Measurements from ENCODE around the gene ETFDH.
"Not testable (repeated sequence)": the region's sequence is repeated elsewhere in the genome, so short reads cannot be mapped to it uniquely, and the experiment has no call there.

Gene ETFDH

DNA sequence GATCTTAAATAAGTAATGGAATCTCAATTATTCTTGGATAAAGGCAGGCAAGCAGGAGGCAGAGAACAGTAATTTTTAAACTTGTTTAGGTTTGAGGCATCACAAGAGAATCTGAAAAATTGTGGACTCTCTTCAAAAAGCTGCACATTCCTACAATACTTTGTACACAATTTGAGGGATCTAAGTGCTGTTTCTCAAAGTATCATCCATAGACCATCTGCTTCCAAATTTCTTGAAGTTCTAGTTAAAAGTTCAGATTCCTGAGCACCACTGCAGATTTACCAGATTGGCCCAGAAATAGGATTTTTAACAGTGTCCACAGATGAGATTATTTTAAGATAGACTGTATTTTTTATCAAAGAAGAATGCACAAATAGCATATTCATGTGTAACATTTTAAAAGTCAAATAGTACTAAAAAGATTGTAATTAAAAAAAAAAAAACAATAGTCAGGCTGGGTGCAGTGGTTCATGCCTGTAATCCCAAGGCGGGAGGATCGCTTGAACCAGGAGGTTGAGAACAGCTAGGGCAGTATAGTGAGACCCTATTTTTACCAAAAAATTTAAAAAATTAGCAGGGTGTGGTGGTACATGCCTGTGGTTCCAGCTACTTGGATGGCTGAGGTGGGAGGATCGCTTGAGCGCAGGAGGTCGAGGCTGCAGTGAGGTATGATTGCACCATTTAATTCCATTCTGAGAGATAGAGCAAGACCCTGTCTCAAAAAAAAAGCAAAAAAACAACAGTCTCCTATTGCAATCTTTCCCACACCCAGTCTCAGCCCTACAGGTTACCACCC is 82.5 kb downstream of the ETFDH start:
- DNase-seq (ENCODE audit: low spot score) = no peak

DNA sequence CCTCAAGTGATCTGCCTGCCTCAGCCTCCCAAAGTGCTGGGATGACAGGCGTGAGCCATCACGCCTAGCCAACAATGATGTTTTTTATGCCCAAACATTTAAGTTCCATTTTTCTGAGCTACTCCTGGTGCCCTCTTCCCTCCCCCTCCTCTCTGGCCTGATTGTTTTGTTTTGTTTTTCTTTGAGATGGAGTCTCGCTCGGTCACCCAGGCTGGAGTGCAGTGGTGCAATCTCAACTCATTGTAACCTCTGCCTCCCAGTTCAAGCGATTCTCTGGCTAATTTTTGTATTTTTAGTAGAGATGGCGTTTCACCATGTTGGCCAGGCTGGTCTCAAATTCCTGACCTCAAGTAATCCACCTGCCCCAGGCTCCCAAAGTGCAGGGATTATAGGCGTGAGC is 83.7 kb downstream of the ETFDH start:
- DNase-seq (ENCODE audit: low spot score) = not testable (repeated sequence)

DNA sequence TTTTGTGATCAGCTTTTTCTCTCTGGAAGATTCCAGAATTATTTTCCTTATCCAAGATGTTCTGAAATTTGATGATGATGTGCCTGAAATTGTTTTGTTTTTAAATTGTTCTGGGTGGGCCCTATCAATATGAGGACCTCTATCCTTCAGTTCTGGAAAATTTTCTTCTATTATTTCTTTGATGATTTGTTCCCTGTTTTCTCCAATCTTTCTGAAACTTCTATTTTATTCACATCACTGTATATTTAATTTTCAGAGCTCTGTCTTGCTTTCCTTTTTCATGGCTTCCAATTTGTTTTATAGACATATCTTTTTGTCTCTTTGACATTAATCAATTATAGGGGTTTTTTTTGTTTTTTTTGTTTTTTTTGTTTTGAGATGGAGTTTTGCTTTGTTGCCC is 84.5 kb downstream of the ETFDH start:
- no peak for DNase-seq (ENCODE audit: low spot score)

DNA sequence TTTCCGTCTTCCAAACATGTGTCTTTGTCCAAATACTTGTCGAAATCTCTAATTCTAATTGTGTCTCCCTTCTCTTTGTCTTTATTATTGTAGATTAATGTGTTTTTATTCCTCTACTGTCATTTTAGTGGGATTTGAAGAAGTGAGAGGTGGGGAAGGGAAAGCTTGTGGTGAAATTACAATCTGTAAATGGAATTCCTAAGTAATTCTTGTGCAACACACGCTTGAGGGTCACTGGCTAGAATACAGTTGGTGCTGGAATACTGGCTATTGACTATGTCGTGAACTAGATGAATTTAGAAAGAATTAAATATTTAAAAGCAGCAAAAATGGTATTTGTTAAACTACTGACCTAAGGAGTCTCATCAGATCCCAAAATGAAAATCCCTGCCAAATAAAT is 86.0 kb downstream of the ETFDH start:
- no peak for DNase-seq (ENCODE audit: low spot score)

DNA sequence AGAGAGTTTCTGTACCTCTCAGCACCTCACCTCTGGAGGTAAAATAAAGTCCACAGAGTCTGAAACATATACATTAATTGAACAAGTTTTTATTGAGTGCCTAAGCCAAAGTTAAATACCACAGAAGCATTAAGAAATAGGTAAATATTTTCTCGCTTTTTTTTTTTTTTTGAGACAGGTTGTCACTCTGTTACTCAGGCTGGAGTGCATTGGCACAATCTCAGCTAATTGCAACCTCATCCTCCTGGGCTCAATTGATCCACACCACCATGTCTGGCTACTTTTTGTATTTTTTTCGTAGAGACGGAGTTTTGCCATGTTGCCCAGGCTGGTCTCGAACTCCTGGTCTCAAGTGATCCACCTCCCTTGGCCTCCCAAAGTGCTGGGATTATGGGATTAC is 86.6 kb downstream of the ETFDH start:
- DNase-seq (ENCODE audit: low spot score) = no peak
